Esophagus muscularis mucosa (tissue), 4 donors: Measurements from ENCODE around the gene KRT5. TPM values are rescaled to one million over a fixed set of nuclear protein-coding genes. Genes with fewer than 3 reads are reported as not detected.

Source experiments
- DNase-seq: peaks from one replicate; pipeline ENCODE4 v3.0.0-alpha.2; 2017; ENCODE audit errors: extremely low spot score
- H3K27ac ChIP-seq, 4 donors: fragments of 200-600 bp; sonication (generic); replicated peaks in 1 of 4; 1 replicate in 3 of 4; 2 replicates in 1 of 4; pipeline ENCODE4 v1.5.1; 2016 to 2019; ENCODE audit warnings: mild to moderate bottlenecking in 1 of 4
- H3K27me3 ChIP-seq, 4 donors: fragments of 200-600 bp; sonication (generic); one replicate each; pipeline versions ENCODE4 v1.5.1 to v1.6.0; 2016 to 2019
- H3K36me3 ChIP-seq, 4 donors: fragments of 200-600 bp; sonication (generic); one replicate each; pipeline ENCODE4 v1.5.1; 2016 to 2019
- H3K4me1 ChIP-seq, 4 donors: fragments of 200-600 bp; sonication (generic); one replicate each; pipeline ENCODE4 v1.5.1; 2016 to 2019
- H3K4me3 ChIP-seq, 4 donors: fragments of 200-600 bp; sonication (generic); 1 replicate in 2 of 4; 2 replicates in 2 of 4; pipeline ENCODE4 v1.5.1; 2016 to 2019; ENCODE audit warnings: mild to moderate bottlenecking in 4 of 4, moderate library complexity in 1 of 4
- H3K9me3 ChIP-seq, 4 donors: fragments of 200-600 bp; sonication (generic); 1 replicate in 3 of 4; 2 replicates in 1 of 4; pipeline ENCODE4 v1.5.1; 2016 to 2019
- CTCF ChIP-seq, 3 experiments: fragments of 200-600 bp in 2 of 3; fragments of 450-650 bp in 1 of 3; sonication (generic) in 2 of 3; IDR thresholded peaks; one replicate each; pipeline ENCODE4 v1.5.1; 2017 to 2019; ENCODE audit warnings: antibody characterized with exemption in 3 of 3, mild to moderate bottlenecking in 2 of 3, moderate library complexity in 1 of 3
- EP300 ChIP-seq: sonication (generic); formaldehyde crosslinking; IDR thresholded peaks from one replicate; pipeline ENCODE4 v1.6.1; 2017; ENCODE audit warnings: antibody characterized with exemption
- POLR2A ChIP-seq: fragments of 450-650 bp; IDR thresholded peaks from one replicate; pipeline ENCODE4 v1.6.1; 2017; ENCODE audit warnings: antibody characterized with exemption, moderate library complexity, mild to moderate bottlenecking, low read depth
- POLR2AphosphoS5 ChIP-seq, 2 donors: sonication (generic); formaldehyde crosslinking; IDR thresholded peaks; one replicate each; pipeline ENCODE4 v1.6.1; 2017; ENCODE audit warnings: antibody characterized with exemption in 2 of 2
- WGBS: methylation state at CpG from one replicate; pipeline ENCODE4 v1.1.5; 2018; 5-methylcytosine and 5-hydroxymethylcytosine counted together
- intact Hi-C: fragments of 100-400 bp; cut with DNase I; formaldehyde crosslinking; loops from one replicate; pipeline ENCODE4 v1.15.1; 2023
- total RNA-seq, 4 donors: library from RNA; depleted of rRNA; stranded (reverse); fragments of >200 nt; gene quantifications; one replicate each; pipeline versions ENCODE4 v1.1.0 to v1.2.1, GENCODE V29; 2016

KRT5 gene
- total RNA-seq, 4 donors from 2014 or later = 0.46 to 1.2 TPM; not detected in 2

GRCh38 chr12:52533686-52534470 is 13.7 kb upstream of the KRT5 start:
- no peak for DNase-seq

GRCh38 chr12:52532636-52533035 is 12.4 kb upstream of the KRT5 start:
- Histone ChIP-seq H3K27ac (no peak overlapping the region), H3K4me3 (no peak overlapping the region), H3K9me3 (no peaks in the 10 kb centered on the region), H3K27me3 (no peaks in the 10 kb centered on the region), H3K36me3 (no peaks in the 10 kb centered on the region), H3K4me1 (no peaks in the 10 kb centered on the region)
- no peak for DNase-seq
- no peak for TF ChIP-seq POLR2AphosphoS5 (IDR thresholded peaks at IDR 0.05)
- no peak for TF ChIP-seq EP300
- TF ChIP-seq CTCF (IDR thresholded peaks at IDR 0.05) = no peak
- no peak for TF ChIP-seq POLR2A
- 85% methylated on average over 4 of the region's 4 CpGs for WGBS
- intact Hi-C loops = no loop called here

More at GRCh38 chr12:52533686-52534470, 13.7 kb upstream of the KRT5 start:
- intact Hi-C loops = no loop called here
- no peak overlapping the region for H3K27ac ChIP-seq
- H3K9me3 ChIP-seq = no peaks in the 10 kb centered on the region
- no peaks in the 10 kb centered on the region for H3K27me3 ChIP-seq
- peaks cover 0 to 2% (median under 1%) of the 10 kb centered on the region in 4 donors for H3K4me1 ChIP-seq
- no peaks in the 10 kb centered on the region for H3K36me3 ChIP-seq
- 66% methylated on average over 7 of the region's 10 CpGs for WGBS
- H3K4me3 ChIP-seq = no peak overlapping the region
- TF ChIP-seq CTCF (IDR thresholded peaks at IDR 0.05) (no peak), POLR2A (no peak), POLR2AphosphoS5 (IDR thresholded peaks at IDR 0.05) (no peak), EP300 (no peak)

- no peaks in the 10 kb centered on the region for H3K36me3 ChIP-seq
- no peaks in the 10 kb centered on the region for H3K27me3 ChIP-seq
- no peak for DNase-seq
- H3K27ac ChIP-seq = no peak overlapping the region
- H3K9me3 ChIP-seq = no peaks in the 10 kb centered on the region
- no peak overlapping the region for H3K4me3 ChIP-seq
- WGBS = 82% methylated on average over 18 of the region's 18 CpGs
- intact Hi-C loops = no loop called here
- no peaks in the 10 kb centered on the region for H3K4me1 ChIP-seq
- TF ChIP-seq EP300 = no peak
- TF ChIP-seq POLR2AphosphoS5 (IDR thresholded peaks at IDR 0.05) = no peak
- TF ChIP-seq POLR2A = no peak
- no peak for TF ChIP-seq CTCF (IDR thresholded peaks at IDR 0.05)
Observed at GRCh38 chr12:52531566-52532300, 11.5 kb upstream of the KRT5 start.

- 100% methylated on average over 2 of the region's 2 CpGs for WGBS
- intact Hi-C loops = no loop called here
- no peak for DNase-seq
- Histone ChIP-seq H3K4me1 (no peaks in the 10 kb centered on the region), H3K4me3 (no peak overlapping the region), H3K27me3 (no peaks in the 10 kb centered on the region), H3K27ac (no peak overlapping the region), H3K36me3 (no peaks in the 10 kb centered on the region), H3K9me3 (no peaks in the 10 kb centered on the region)
- no peak for TF ChIP-seq POLR2A
- no peak for TF ChIP-seq CTCF (IDR thresholded peaks at IDR 0.05)
- no peak for TF ChIP-seq EP300
- no peak for TF ChIP-seq POLR2AphosphoS5 (IDR thresholded peaks at IDR 0.05)
Observed at GRCh38 chr12:52530905-52531304, 10.7 kb upstream of the KRT5 start.
